Aorta (tissue), 4 donors: ENCODE results near the gene NFATC4. TPM values are rescaled to one million over a fixed set of nuclear protein-coding genes. Genes with fewer than 3 reads are reported as not detected.

Experiments
- polyA plus RNA-seq, 2 donors: library from polyadenylated mRNA; stranded (reverse); fragments of 200-250 nt; gene quantifications; one replicate each; pipeline ENCODE4 v1.2.3, GENCODE V29; 2013
- total RNA-seq, 2 donors: library from RNA; stranded (reverse); fragmentation: NEBNext Ultra II Directional; extraction: Animal tissue kit (Norgen Biotek cat#: 25700); gene quantifications; one replicate each; pipeline ENCODE4 v1.2.1, GENCODE V29; 2021
- donor health status: healthy with polysubstance abuse.
- donor health status: Bipolar disorder and iron deficiency.
- donor health status: DM: no; HTN: no; CAD: no.
- donor health status: DM: yes; HTN: yes; CAD: no.

Gene NFATC4
- total and polyA plus RNA-seq, 4 donors, result 23.0 to 572 (median 103) TPM

Other genes starting within 250 kb of the NFATC4 start
Only the 30 nearest of the 31 such genes appear.
- under 1 TPM; 0.71 to 0.75 TPM for gene FITM1, start 237.5 kb upstream of the NFATC4 start, total RNA-seq
- under 1 TPM in 1 of 2 donors, not detected in 1; 0.56 TPM for gene FITM1, start 237.5 kb upstream of the NFATC4 start, polyA plus RNA-seq
- 100 to 1,000 TPM; 112 to 125 TPM for gene PSME1, start 232.0 kb upstream of the NFATC4 start, total RNA-seq
- gene PSME1, start 232.0 kb upstream of the NFATC4 start, polyA plus RNA-seq, result 100 to 1,000 TPM; 206 to 210 TPM
- gene EMC9, start 226.6 kb upstream of the NFATC4 start, total RNA-seq, result 10 to 100 TPM; 12.8 to 15.3 TPM
- 10 to 100 TPM; 18.3 to 41.9 TPM for gene EMC9, start 226.6 kb upstream of the NFATC4 start, polyA plus RNA-seq
- gene PSME2, start 221.6 kb upstream of the NFATC4 start, total RNA-seq, result 10 to 100 TPM; 86.1 to 93.6 TPM
- 100 to 1,000 TPM; 142 to 261 TPM for gene PSME2, start 221.6 kb upstream of the NFATC4 start, polyA plus RNA-seq
- 10 to 100 TPM; 51.6 to 61.1 TPM for gene RNF31, start 220.7 kb upstream of the NFATC4 start, total RNA-seq
- 100 to 1,000 TPM in 1 of 2 donors, 1 to 10 TPM in 1; 9.1 to 167 TPM for gene RNF31, start 220.7 kb upstream of the NFATC4 start, polyA plus RNA-seq
- gene IRF9, start 206.9 kb upstream of the NFATC4 start, total RNA-seq, result 100 to 1,000 TPM; 113 to 117 TPM
- gene IRF9, start 206.9 kb upstream of the NFATC4 start, polyA plus RNA-seq, result 100 to 1,000 TPM in 1 of 2 donors, 10 to 100 TPM in 1; 56.0 to 111 TPM
- gene REC8, start 196.1 kb upstream of the NFATC4 start, total RNA-seq, result 10 to 100 TPM; 13.2 to 18.1 TPM
- 1 to 10 TPM; 2.4 to 8.2 TPM for gene REC8, start 196.1 kb upstream of the NFATC4 start, polyA plus RNA-seq
- gene IPO4, start 179.4 kb upstream of the NFATC4 start, total RNA-seq, result 10 to 100 TPM; 23.4 to 29.3 TPM
- gene IPO4, start 179.4 kb upstream of the NFATC4 start, polyA plus RNA-seq, result 10 to 100 TPM in 1 of 2 donors, 1 to 10 TPM in 1; 3.4 to 11.6 TPM
- gene TM9SF1, start 172.7 kb upstream of the NFATC4 start, total RNA-seq, result 10 to 100 TPM; 35.3 to 37.3 TPM
- 10 to 100 TPM; 15.8 to 35.0 TPM for gene TM9SF1, start 172.7 kb upstream of the NFATC4 start, polyA plus RNA-seq
- gene TSSK4, start 162.5 kb upstream of the NFATC4 start, total RNA-seq, result under 1 TPM in 1 of 2 donors, not detected in 1; 0.39 TPM
- not detected for gene TSSK4, start 162.5 kb upstream of the NFATC4 start, polyA plus RNA-seq
- 10 to 100 TPM; 38.3 to 45.8 TPM for gene CHMP4A, start 154.7 kb upstream of the NFATC4 start, total RNA-seq
- 100 to 1,000 TPM; 130 to 179 TPM for gene CHMP4A, start 154.7 kb upstream of the NFATC4 start, polyA plus RNA-seq
- 10 to 100 TPM; 15.2 to 19.5 TPM for gene MDP1, start 152.1 kb upstream of the NFATC4 start, total RNA-seq
- gene MDP1, start 152.1 kb upstream of the NFATC4 start, polyA plus RNA-seq, result 10 to 100 TPM; 38.7 to 49.6 TPM
- gene NEDD8, start 135.8 kb upstream of the NFATC4 start, total RNA-seq, result 100 to 1,000 TPM; 122 to 123 TPM
- gene NEDD8, start 135.8 kb upstream of the NFATC4 start, polyA plus RNA-seq, result 100 to 1,000 TPM; 222 to 345 TPM
- gene GMPR2, start 135.3 kb upstream of the NFATC4 start, total RNA-seq, result 10 to 100 TPM; 44.6 to 59.1 TPM
- 10 to 100 TPM; 55.2 to 66.6 TPM for gene GMPR2, start 135.3 kb upstream of the NFATC4 start, polyA plus RNA-seq
- gene TINF2, start 125.6 kb upstream of the NFATC4 start, total RNA-seq, result 10 to 100 TPM; 78.3 to 79.2 TPM
- 10 to 100 TPM; 40.9 to 48.0 TPM for gene TINF2, start 125.6 kb upstream of the NFATC4 start, polyA plus RNA-seq
- 1 to 10 TPM in 1 of 2 donors, under 1 TPM in 1; 0.52 to 5.7 TPM for gene TGM1, start 105.0 kb upstream of the NFATC4 start, total RNA-seq
- 1 to 10 TPM in 1 of 2 donors, under 1 TPM in 1; 0.88 to 1.3 TPM for gene TGM1, start 105.0 kb upstream of the NFATC4 start, polyA plus RNA-seq
- 10 to 100 TPM; 17.1 to 26.1 TPM for gene RABGGTA, start 96.6 kb upstream of the NFATC4 start, total RNA-seq
- 10 to 100 TPM; 19.0 to 40.0 TPM for gene RABGGTA, start 96.6 kb upstream of the NFATC4 start, polyA plus RNA-seq
- 10 to 100 TPM; 21.2 to 27.3 TPM for gene DHRS1, start 68.4 kb upstream of the NFATC4 start, total RNA-seq
- gene DHRS1, start 68.4 kb upstream of the NFATC4 start, polyA plus RNA-seq, result 10 to 100 TPM; 29.6 to 33.2 TPM
- 10 to 100 TPM; 17.8 to 19.9 TPM for gene NOP9, start 68.3 kb upstream of the NFATC4 start, total RNA-seq
- 10 to 100 TPM in 1 of 2 donors, 1 to 10 TPM in 1; 7.9 to 10.8 TPM for gene NOP9, start 68.3 kb upstream of the NFATC4 start, polyA plus RNA-seq
- 10 to 100 TPM; 12.2 to 13.9 TPM for gene CIDEB, start 60.2 kb upstream of the NFATC4 start, total RNA-seq
- 10 to 100 TPM in 1 of 2 donors, 1 to 10 TPM in 1; 3.3 to 17.2 TPM for gene CIDEB, start 60.2 kb upstream of the NFATC4 start, polyA plus RNA-seq
- 1 to 10 TPM; 3.7 to 5.5 TPM for gene LTB4R2, start 58.0 kb upstream of the NFATC4 start, total RNA-seq
- under 1 TPM; 0.38 to 0.95 TPM for gene LTB4R2, start 58.0 kb upstream of the NFATC4 start, polyA plus RNA-seq
- 1 to 10 TPM; 7.0 to 8.2 TPM for gene LTB4R, start 56.7 kb upstream of the NFATC4 start, total RNA-seq
- gene LTB4R, start 56.7 kb upstream of the NFATC4 start, polyA plus RNA-seq, result 1 to 10 TPM; 2.9 to 5.2 TPM
- 100 to 1,000 TPM in 1 of 2 donors, 10 to 100 TPM in 1; 45.7 to 111 TPM for gene ADCY4, start 33.1 kb upstream of the NFATC4 start, total RNA-seq
- 1 to 10 TPM in 1 of 2 donors, under 1 TPM in 1; 0.25 to 6.1 TPM for gene ADCY4, start 33.1 kb upstream of the NFATC4 start, polyA plus RNA-seq
- gene RIPK3, start 28.2 kb upstream of the NFATC4 start, total RNA-seq, result 10 to 100 TPM in 1 of 2 donors, 1 to 10 TPM in 1; 8.0 to 15.8 TPM
- gene RIPK3, start 28.2 kb upstream of the NFATC4 start, polyA plus RNA-seq, result 1 to 10 TPM; 4.0 to 6.1 TPM
- 10 to 100 TPM; 11.2 to 31.6 TPM for gene NYNRIN, start 30.8 kb downstream of the NFATC4 start, total RNA-seq
- gene NYNRIN, start 30.8 kb downstream of the NFATC4 start, polyA plus RNA-seq, result 1 to 10 TPM; 1.8 to 5.2 TPM
- 10 to 100 TPM in 1 of 2 donors, 1 to 10 TPM in 1; 4.3 to 10.2 TPM for gene CBLN3, start 61.5 kb downstream of the NFATC4 start, total RNA-seq
- gene CBLN3, start 61.5 kb downstream of the NFATC4 start, polyA plus RNA-seq, result 1 to 10 TPM; 1.3 to 5.6 TPM
- gene KHNYN, start 61.8 kb downstream of the NFATC4 start, total RNA-seq, result 10 to 100 TPM; 49.9 to 64.9 TPM
- gene KHNYN, start 61.8 kb downstream of the NFATC4 start, polyA plus RNA-seq, result 10 to 100 TPM; 15.2 to 34.7 TPM
- 10 to 100 TPM; 46.0 to 62.3 TPM for gene SDR39U1, start 74.6 kb downstream of the NFATC4 start, total RNA-seq
- gene SDR39U1, start 74.6 kb downstream of the NFATC4 start, polyA plus RNA-seq, result 100 to 1,000 TPM in 1 of 2 donors, 10 to 100 TPM in 1; 24.0 to 163 TPM
- 1 to 10 TPM in 1 of 2 donors, under 1 TPM in 1; 0.52 to 2.8 TPM for gene CMA1, start 140.1 kb downstream of the NFATC4 start, total RNA-seq
- gene CMA1, start 140.1 kb downstream of the NFATC4 start, polyA plus RNA-seq, result not detected
- 10 to 100 TPM in 1 of 2 donors, 1 to 10 TPM in 1; 3.6 to 26.1 TPM for gene CTSG, start 208.1 kb downstream of the NFATC4 start, total RNA-seq
- 1 to 10 TPM in 1 of 2 donors, not detected in 1; 1.0 TPM for gene CTSG, start 208.1 kb downstream of the NFATC4 start, polyA plus RNA-seq